Measurements from ENCODE around the gene GABBR1. TPM values are rescaled to one million over a fixed set of nuclear protein-coding genes. Genes with fewer than 3 reads are reported as not detected.

GABBR1 gene
- total RNA-seq, 1 donor, result 7.6 TPM

- H3K79me2 ChIP-seq (ENCODE audit: insufficient read depth, low read length), result no peaks in the 10 kb centered on the region
- H3K4me1 ChIP-seq (ENCODE audit: insufficient read depth, low read length), result no peaks in the 10 kb centered on the region
- no peaks in the 10 kb centered on the region for H4K20me1 ChIP-seq (ENCODE audit: insufficient read depth, low read length)
- H3K36me3 ChIP-seq (ENCODE audit: insufficient read depth, low read length), result no peaks in the 10 kb centered on the region
- TF ChIP-seq, protein P1, sequence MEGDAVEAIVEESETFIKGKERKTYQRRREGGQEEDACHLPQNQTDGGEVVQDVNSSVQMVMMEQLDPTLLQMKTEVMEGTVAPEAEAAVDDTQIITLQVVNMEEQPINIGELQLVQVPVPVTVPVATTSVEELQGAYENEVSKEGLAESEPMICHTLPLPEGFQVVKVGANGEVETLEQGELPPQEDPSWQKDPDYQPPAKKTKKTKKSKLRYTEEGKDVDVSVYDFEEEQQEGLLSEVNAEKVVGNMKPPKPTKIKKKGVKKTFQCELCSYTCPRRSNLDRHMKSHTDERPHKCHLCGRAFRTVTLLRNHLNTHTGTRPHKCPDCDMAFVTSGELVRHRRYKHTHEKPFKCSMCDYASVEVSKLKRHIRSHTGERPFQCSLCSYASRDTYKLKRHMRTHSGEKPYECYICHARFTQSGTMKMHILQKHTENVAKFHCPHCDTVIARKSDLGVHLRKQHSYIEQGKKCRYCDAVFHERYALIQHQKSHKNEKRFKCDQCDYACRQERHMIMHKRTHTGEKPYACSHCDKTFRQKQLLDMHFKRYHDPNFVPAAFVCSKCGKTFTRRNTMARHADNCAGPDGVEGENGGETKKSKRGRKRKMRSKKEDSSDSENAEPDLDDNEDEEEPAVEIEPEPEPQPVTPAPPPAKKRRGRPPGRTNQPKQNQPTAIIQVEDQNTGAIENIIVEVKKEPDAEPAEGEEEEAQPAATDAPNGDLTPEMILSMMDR (IDR thresholded peaks at IDR 0.05; ENCODE audit: extremely low read depth, low read depth, low read length), result no peak
- H2AFZ ChIP-seq (ENCODE audit: low read length), result no peak overlapping the region
- H3K27me3 ChIP-seq (ENCODE audit: insufficient read depth, low read length), result no peaks in the 10 kb centered on the region
- H3K4me3 ChIP-seq (ENCODE audit: insufficient read depth, low read length), result no peak overlapping the region
- DNase-seq (ENCODE audit: insufficient read length, low spot score, missing footprints), result no peak
- no peak overlapping the region for H3K4me2 ChIP-seq (ENCODE audit: insufficient read depth, low read length)
- no peak overlapping the region for H3K27ac ChIP-seq (ENCODE audit: low read depth, low read length)
- H3K9me3 ChIP-seq (ENCODE audit: low read depth, low read length), result no peaks in the 10 kb centered on the region
Measured at GRCh38 chr6:29524044-29524443, 108.9 kb downstream of the GABBR1 start.

DNA sequence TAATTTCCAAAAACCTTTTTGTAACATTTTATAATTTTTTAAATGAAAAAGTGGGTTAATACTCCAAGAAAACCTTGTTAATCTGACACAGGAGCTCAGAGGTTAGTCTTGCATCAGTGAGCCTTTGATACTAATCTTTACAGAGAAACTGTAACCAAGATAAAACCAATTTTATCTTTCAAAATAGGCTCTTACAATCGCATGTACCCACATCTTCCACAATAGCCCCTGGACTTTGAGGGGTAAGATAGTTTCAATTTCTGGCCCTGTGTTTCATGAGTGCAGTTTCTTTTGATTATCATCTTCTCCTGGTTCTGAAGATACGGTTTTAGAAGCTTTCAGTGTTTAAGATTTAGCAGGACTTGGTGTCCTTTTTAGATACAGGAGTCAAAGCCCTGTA lies 110.8 kb downstream of the GABBR1 start:
- Histone ChIP-seq H2AFZ (ENCODE audit: low read length) (no peak overlapping the region), H3K27me3 (ENCODE audit: insufficient read depth, low read length) (no peaks in the 10 kb centered on the region), H3K36me3 (ENCODE audit: insufficient read depth, low read length) (no peaks in the 10 kb centered on the region), H3K79me2 (ENCODE audit: insufficient read depth, low read length) (no peaks in the 10 kb centered on the region), H3K9me3 (ENCODE audit: low read depth, low read length) (no peaks in the 10 kb centered on the region), H3K4me3 (ENCODE audit: insufficient read depth, low read length) (no peak overlapping the region), H4K20me1 (ENCODE audit: insufficient read depth, low read length) (no peaks in the 10 kb centered on the region), H3K27ac (ENCODE audit: low read depth, low read length) (no peak overlapping the region), H3K4me1 (ENCODE audit: insufficient read depth, low read length) (no peaks in the 10 kb centered on the region), H3K4me2 (ENCODE audit: insufficient read depth, low read length) (no peak overlapping the region)
- TF ChIP-seq, protein P1 (IDR thresholded peaks at IDR 0.05; ENCODE audit: extremely low read depth, low read depth, low read length), result no peak
- DNase-seq (ENCODE audit: insufficient read length, low spot score, missing footprints), result no peak

DNA sequence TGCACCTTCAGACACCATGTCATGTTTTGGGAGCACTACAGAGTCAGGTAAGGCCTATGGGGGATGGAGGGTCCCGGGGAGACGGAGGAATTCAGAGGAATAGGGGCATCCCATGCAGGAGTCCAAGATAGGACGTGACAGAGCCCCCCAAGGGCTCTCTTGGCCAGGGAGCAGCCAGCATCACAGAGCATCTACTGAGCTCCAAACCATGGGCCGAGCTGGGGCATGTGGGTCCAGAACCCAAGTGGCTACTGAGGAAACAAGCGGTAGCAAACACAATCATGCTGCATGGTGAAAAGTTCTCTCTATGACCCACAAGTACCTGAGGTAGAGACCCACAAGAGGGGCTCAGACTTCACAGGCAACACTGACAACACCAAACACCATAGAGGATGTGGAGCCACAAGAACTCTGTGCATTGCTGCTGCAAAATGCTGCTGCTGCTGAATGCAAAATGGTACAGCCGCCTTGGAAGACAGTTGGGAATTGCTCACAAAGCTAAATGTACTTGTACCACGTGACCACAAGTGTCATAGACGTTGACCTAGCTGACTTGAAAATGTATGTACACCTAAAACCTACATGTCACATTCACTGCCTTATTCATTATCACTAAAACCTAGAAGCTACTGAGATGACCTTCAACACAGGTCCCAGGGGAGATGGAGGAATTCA lies 111.8 kb downstream of the GABBR1 start:
- TF ChIP-seq, protein P1 (IDR thresholded peaks at IDR 0.05; ENCODE audit: extremely low read depth, low read depth, low read length), result no peak

DNA sequence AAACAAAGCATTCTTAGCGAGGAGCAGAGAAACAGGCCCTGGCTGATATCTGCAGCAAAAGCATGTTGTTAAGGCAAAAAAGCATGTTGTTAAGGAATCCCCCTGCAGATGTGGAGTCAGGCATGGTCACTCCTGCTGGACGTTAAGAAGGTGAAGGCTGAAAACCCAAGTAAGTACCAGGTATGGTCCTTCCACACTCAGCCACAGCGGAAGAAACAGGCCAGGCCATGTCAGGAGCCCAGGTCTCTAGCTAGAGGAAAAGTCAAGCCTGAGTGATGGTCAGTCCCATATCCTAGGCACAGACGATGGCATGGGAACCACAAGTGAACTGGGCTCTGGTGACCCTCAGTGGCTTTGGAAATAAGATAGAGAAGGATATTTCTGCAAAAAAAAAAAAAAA lies 112.8 kb downstream of the GABBR1 start:
- Histone ChIP-seq H3K27me3 (ENCODE audit: insufficient read depth, low read length) (no peaks in the 10 kb centered on the region), H4K20me1 (ENCODE audit: insufficient read depth, low read length) (no peaks in the 10 kb centered on the region), H3K9me3 (ENCODE audit: low read depth, low read length) (no peaks in the 10 kb centered on the region), H3K4me3 (ENCODE audit: insufficient read depth, low read length) (no peak overlapping the region), H3K79me2 (ENCODE audit: insufficient read depth, low read length) (no peaks in the 10 kb centered on the region), H2AFZ (ENCODE audit: low read length) (no peak overlapping the region), H3K36me3 (ENCODE audit: insufficient read depth, low read length) (no peaks in the 10 kb centered on the region), H3K27ac (ENCODE audit: low read depth, low read length) (no peak overlapping the region), H3K4me1 (ENCODE audit: insufficient read depth, low read length) (no peaks in the 10 kb centered on the region), H3K4me2 (ENCODE audit: insufficient read depth, low read length) (no peak overlapping the region)
- TF ChIP-seq, protein P1 (IDR thresholded peaks at IDR 0.05; ENCODE audit: extremely low read depth, low read depth, low read length), result no peak
- no peak for DNase-seq (ENCODE audit: insufficient read length, low spot score, missing footprints)

More for the DNA sequence above, 111.8 kb downstream of the GABBR1 start:
- H2AFZ ChIP-seq (ENCODE audit: low read length), result no peak overlapping the region
- no peaks in the 10 kb centered on the region for H3K4me1 ChIP-seq (ENCODE audit: insufficient read depth, low read length)
- DNase-seq (ENCODE audit: insufficient read length, low spot score, missing footprints), result no peak
- H4K20me1 ChIP-seq (ENCODE audit: insufficient read depth, low read length), result no peaks in the 10 kb centered on the region
- no peak overlapping the region for H3K4me3 ChIP-seq (ENCODE audit: insufficient read depth, low read length)
- no peak overlapping the region for H3K27ac ChIP-seq (ENCODE audit: low read depth, low read length)
- H3K36me3 ChIP-seq (ENCODE audit: insufficient read depth, low read length), result no peaks in the 10 kb centered on the region
- no peak overlapping the region for H3K4me2 ChIP-seq (ENCODE audit: insufficient read depth, low read length)
- H3K9me3 ChIP-seq (ENCODE audit: low read depth, low read length), result no peaks in the 10 kb centered on the region
- no peaks in the 10 kb centered on the region for H3K27me3 ChIP-seq (ENCODE audit: insufficient read depth, low read length)
- no peaks in the 10 kb centered on the region for H3K79me2 ChIP-seq (ENCODE audit: insufficient read depth, low read length)

All from osteoblast (primary cell).